ENCODE data around the gene PKLR.
"Not testable (repeated sequence)": the region's sequence is repeated elsewhere in the genome, so short reads cannot be mapped to it uniquely, and the experiment has no call there.

Gene PKLR

GRCh38 chr1:155300553-155301329 lies 497 bp downstream of the PKLR start:
- Mint-ChIP-seq H3K4me3 (no peak overlapping the region), H3K27ac (no peak overlapping the region), H3K4me1 (ENCODE audit: low read depth) (peaks cover under 1% of the 10 kb centered on the region), H3K9me3 (ENCODE audit: low read depth) (no peaks in the 10 kb centered on the region), H3K27me3 (peaks cover 7% of the 10 kb centered on the region), H3K36me3 (no peaks in the 10 kb centered on the region)

GRCh38 chr1:155300024-155300423 lies 1.2 kb downstream of the PKLR start:
- Mint-ChIP-seq H3K36me3 (no peaks in the 10 kb centered on the region), H3K4me3 (no peak overlapping the region), H3K4me1 (ENCODE audit: low read depth) (peaks cover 3% of the 10 kb centered on the region), H3K27me3 (peaks cover 10% of the 10 kb centered on the region), H3K27ac (no peak overlapping the region), H3K9me3 (ENCODE audit: low read depth) (no peaks in the 10 kb centered on the region)

- no peak overlapping the region for H3K27ac Mint-ChIP-seq
- no peaks in the 10 kb centered on the region for H3K9me3 Mint-ChIP-seq (ENCODE audit: low read depth)
- peaks cover 19% of the 10 kb centered on the region for H3K27me3 Mint-ChIP-seq
These were observed 3.9 kb downstream of the PKLR start for GRCh38 chr1:155297384-155297783.

GRCh38 chr1:155296661-155297060 lies 4.6 kb downstream of the PKLR start:
- Mint-ChIP-seq H3K4me1 (ENCODE audit: low read depth) (peaks cover 7% of the 10 kb centered on the region), H3K4me3 (no peak overlapping the region), H3K27me3 (peaks cover 19% of the 10 kb centered on the region), H3K36me3 (no peaks in the 10 kb centered on the region), H3K9me3 (ENCODE audit: low read depth) (no peaks in the 10 kb centered on the region), H3K27ac (no peak overlapping the region)

More at GRCh38 chr1:155297384-155297783, 3.9 kb downstream of the PKLR start:
- H3K36me3 Mint-ChIP-seq, result no peaks in the 10 kb centered on the region
- H3K4me3 Mint-ChIP-seq, result no peak overlapping the region
- H3K4me1 Mint-ChIP-seq (ENCODE audit: low read depth), result peaks cover 7% of the 10 kb centered on the region

GRCh38 chr1:155295942-155296267 lies 5.3 kb downstream of the PKLR start:
- Mint-ChIP-seq H3K4me1 (ENCODE audit: low read depth) (peaks cover 7% of the 10 kb centered on the region), H3K9me3 (ENCODE audit: low read depth) (no peaks in the 10 kb centered on the region), H3K27me3 (peaks cover 17% of the 10 kb centered on the region), H3K27ac (no peak overlapping the region), H3K36me3 (no peaks in the 10 kb centered on the region), H3K4me3 (no peak overlapping the region)

GRCh38 chr1:155295183-155295941 lies 5.9 kb downstream of the PKLR start:
- Mint-ChIP-seq H3K4me3 (no peak overlapping the region), H3K27ac (no peak overlapping the region), H3K9me3 (ENCODE audit: low read depth) (no peaks in the 10 kb centered on the region), H3K27me3 (peaks cover 17% of the 10 kb centered on the region), H3K4me1 (ENCODE audit: low read depth) (peaks cover 7% of the 10 kb centered on the region), H3K36me3 (no peaks in the 10 kb centered on the region)

- Mint-ChIP-seq H3K27me3 (peaks cover 17% of the 10 kb centered on the region), H3K36me3 (no peaks in the 10 kb centered on the region), H3K4me1 (ENCODE audit: low read depth) (peaks cover 7% of the 10 kb centered on the region), H3K9me3 (ENCODE audit: low read depth) (no peaks in the 10 kb centered on the region), H3K4me3 (no peak overlapping the region), H3K27ac (no peak overlapping the region)
These were observed 6.6 kb downstream of the PKLR start for GRCh38 chr1:155294520-155295182.

- H3K4me3 Mint-ChIP-seq, result no peak overlapping the region
- no peaks in the 10 kb centered on the region for H3K36me3 Mint-ChIP-seq
- H3K4me1 Mint-ChIP-seq (ENCODE audit: low read depth), result peaks cover 7% of the 10 kb centered on the region
- no peak overlapping the region for H3K27ac Mint-ChIP-seq
- H3K9me3 Mint-ChIP-seq (ENCODE audit: low read depth), result no peaks in the 10 kb centered on the region
- peaks cover 17% of the 10 kb centered on the region for H3K27me3 Mint-ChIP-seq
These were observed 8.0 kb downstream of the PKLR start for GRCh38 chr1:155293086-155293749.

- H3K4me3 Mint-ChIP-seq; H3K4me1 Mint-ChIP-seq (ENCODE audit: low read depth); H3K36me3 Mint-ChIP-seq; H3K27ac Mint-ChIP-seq; H3K9me3 Mint-ChIP-seq (ENCODE audit: low read depth): not testable (repeated sequence)
- peaks cover 12% of the 10 kb centered on the region for H3K27me3 Mint-ChIP-seq
These were observed 10.2 kb downstream of the PKLR start for GRCh38 chr1:155291006-155291405.

- Mint-ChIP-seq H3K36me3 (no peaks in the 10 kb centered on the region), H3K9me3 (ENCODE audit: low read depth) (no peaks in the 10 kb centered on the region), H3K4me3 (no peak overlapping the region), H3K27ac (no peak overlapping the region), H3K27me3 (no peaks in the 10 kb centered on the region), H3K4me1 (ENCODE audit: low read depth) (no peaks in the 10 kb centered on the region)
These were observed 13.2 kb downstream of the PKLR start for GRCh38 chr1:155287987-155288543.

GRCh38 chr1:155286544-155286943 lies 14.7 kb downstream of the PKLR start:
- Mint-ChIP-seq H3K27ac (no peak overlapping the region), H3K4me1 (ENCODE audit: low read depth) (no peaks in the 10 kb centered on the region), H3K36me3 (no peaks in the 10 kb centered on the region), H3K9me3 (ENCODE audit: low read depth) (no peaks in the 10 kb centered on the region), H3K4me3 (no peak overlapping the region), H3K27me3 (no peaks in the 10 kb centered on the region)

GRCh38 chr1:155285631-155286044 lies 15.6 kb downstream of the PKLR start:
- Mint-ChIP-seq H3K4me1 (ENCODE audit: low read depth) (no peaks in the 10 kb centered on the region), H3K27me3 (no peaks in the 10 kb centered on the region), H3K36me3 (no peaks in the 10 kb centered on the region), H3K4me3 (no peak overlapping the region), H3K27ac (no peak overlapping the region), H3K9me3 (ENCODE audit: low read depth) (no peaks in the 10 kb centered on the region)

GRCh38 chr1:155285063-155285462 lies 16.2 kb downstream of the PKLR start:
- no peaks in the 10 kb centered on the region for H3K36me3 Mint-ChIP-seq
- no peak overlapping the region for H3K4me3 Mint-ChIP-seq
- H3K27me3 Mint-ChIP-seq, result no peaks in the 10 kb centered on the region
- H3K4me1 Mint-ChIP-seq (ENCODE audit: low read depth), result no peaks in the 10 kb centered on the region
- H3K9me3 Mint-ChIP-seq (ENCODE audit: low read depth), result no peaks in the 10 kb centered on the region
- H3K27ac Mint-ChIP-seq, result no peak overlapping the region

GRCh38 chr1:155284476-155284875 lies 16.8 kb downstream of the PKLR start:
- Mint-ChIP-seq H3K9me3 (ENCODE audit: low read depth) (no peaks in the 10 kb centered on the region), H3K27me3 (no peaks in the 10 kb centered on the region), H3K36me3 (no peaks in the 10 kb centered on the region), H3K4me3 (no peak overlapping the region), H3K27ac (no peak overlapping the region), H3K4me1 (ENCODE audit: low read depth) (no peaks in the 10 kb centered on the region)

Measured in activated naive CD8-positive, alpha-beta T cell (primary cell).